Measurements from ENCODE around the gene GALK2. TPM values are rescaled to one million over a fixed set of nuclear protein-coding genes. Genes with fewer than 3 reads are reported as not detected.

GALK2 gene
- total and polyA plus RNA-seq, 2 of the 8 experiments (the other 6 are each of a cell fraction or from before 2014, with no cell fraction given), result 8.7 to 16.1 TPM

GRCh38 chr15:49273734-49274318 is 103.8 kb downstream of the GALK2 start:
- CTCF ChIA-PET (ENCODE audit: partially characterized antibody), result interaction anchor here (0.5 to 2.9 kb wide), 2 partner anchors 37 to 407 kb away, joined by 3 to 11 read pairs; no protein-coding TSS in a partner anchor
- TF ChIP-seq GABPA (IDR thresholded peaks at IDR 0.05; ENCODE audit: borderline replicate concordance, insufficient read depth, low read length) (no peak), RAD21 (IDR thresholded peaks at IDR 0.05 in 1 of 2, conservative IDR thresholded peaks at IDR 0.05 in 1 of 2; ENCODE audit: low read depth in 2 of 2, low read length in 2 of 2) (no peak), TCF12 (IDR thresholded peaks at IDR 0.05; ENCODE audit: low read depth, low read length) (no peak), CHD1 (IDR thresholded peaks at IDR 0.05; ENCODE audit: low read depth, low read length) (no peak), JUND (IDR thresholded peaks at IDR 0.05; ENCODE audit: low read length) (no peak), RBBP5 (IDR thresholded peaks at IDR 0.05; ENCODE audit: borderline replicate concordance, low read depth, low read length) (no peak), SIRT6 (IDR thresholded peaks at IDR 0.05; ENCODE audit: low read length) (no peak), KDM5A (IDR thresholded peaks at IDR 0.05; ENCODE audit: low read length) (no peak), POLR2A (IDR thresholded peaks at IDR 0.05; ENCODE audit: control extremely low read depth in 1 of 2, low read depth in 2 of 2, low read length in 2 of 2) (no peak), ASH2L (IDR thresholded peaks at IDR 0.05; ENCODE audit: low read length) (no peak)
- TF ChIP-seq, protein P1, sequence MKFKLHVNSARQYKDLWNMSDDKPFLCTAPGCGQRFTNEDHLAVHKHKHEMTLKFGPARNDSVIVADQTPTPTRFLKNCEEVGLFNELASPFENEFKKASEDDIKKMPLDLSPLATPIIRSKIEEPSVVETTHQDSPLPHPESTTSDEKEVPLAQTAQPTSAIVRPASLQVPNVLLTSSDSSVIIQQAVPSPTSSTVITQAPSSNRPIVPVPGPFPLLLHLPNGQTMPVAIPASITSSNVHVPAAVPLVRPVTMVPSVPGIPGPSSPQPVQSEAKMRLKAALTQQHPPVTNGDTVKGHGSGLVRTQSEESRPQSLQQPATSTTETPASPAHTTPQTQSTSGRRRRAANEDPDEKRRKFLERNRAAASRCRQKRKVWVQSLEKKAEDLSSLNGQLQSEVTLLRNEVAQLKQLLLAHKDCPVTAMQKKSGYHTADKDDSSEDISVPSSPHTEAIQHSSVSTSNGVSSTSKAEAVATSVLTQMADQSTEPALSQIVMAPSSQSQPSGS (IDR thresholded peaks at IDR 0.05; ENCODE audit: low read length), result no peak

More at GRCh38 chr15:49273734-49274318, 103.8 kb downstream of the GALK2 start:
- no peak for DNase-seq (ENCODE audit: low read depth in 1 of 2, low spot score in 2 of 2)
- no peak overlapping the region for H2BK12ac ChIP-seq (ENCODE audit: low read depth, low read length)
- H3K36me3 ChIP-seq (ENCODE audit: control insufficient read depth in 2 of 4, insufficient read depth in 4 of 4, low read length in 3 of 4), result no peaks in the 10 kb centered on the region
- no peak overlapping the region for H3K14ac ChIP-seq (ENCODE audit: insufficient read length)
- H3K4me3 ChIP-seq (ENCODE audit: extremely low read depth in 1 of 4, insufficient read depth in 2 of 4, low read depth in 3 of 4, low read length in 4 of 4), result no peak overlapping the region
- no peak overlapping the region for H3K9ac ChIP-seq (replicated peaks in 1 of 4; ENCODE audit: extremely low read depth in 1 of 4, low read depth in 3 of 4, low read length in 3 of 4)
- H2BK15ac ChIP-seq (ENCODE audit: low read length), result no peak overlapping the region
- no peak for FAIRE-seq
- no peaks in the 10 kb centered on the region for H3K79me1 ChIP-seq (ENCODE audit: low read depth, low read length)
- H2AK5ac ChIP-seq (ENCODE audit: low read depth, low read length), result no peak overlapping the region
- POLR2A ChIA-PET (ENCODE audit: partially characterized antibody), result no interaction called here
- H2BK5ac ChIP-seq (ENCODE audit: low read depth, low read length), result no peak overlapping the region
- H3K27me3 ChIP-seq (replicated peaks in 1 of 4; ENCODE audit: control insufficient read depth in 3 of 4, extremely low read depth in 1 of 4, insufficient read depth in 3 of 4, low read length in 3 of 4), result no peaks in the 10 kb centered on the region
- no peak overlapping the region for H3K18ac ChIP-seq (ENCODE audit: extremely low read depth, low read length)
- no peaks in the 10 kb centered on the region for H3K9me3 ChIP-seq (ENCODE audit: insufficient read depth in 2 of 2, low read depth in 1 of 2, low read length in 1 of 2)
- 89% methylated on average over 2 of the region's 2 CpGs; no CpG with 5 or more reads in 1 of the 2 experiments for WGBS, 2 experiments (ENCODE audit: extremely low coverage in 1 of 2, insufficient coverage in 1 of 2, insufficient read length in 1 of 2, insufficient replicate concordance in 2 of 2, low coverage in 1 of 2, low lambda C conversion rate in 2 of 2, missing lambda C conversion rate in 1 of 2)
- no peak overlapping the region for H3K4me2 ChIP-seq (ENCODE audit: insufficient read depth in 1 of 2, low read depth in 2 of 2, low read length in 2 of 2)
- no peak overlapping the region for H4K91ac ChIP-seq (replicated peaks; ENCODE audit: insufficient read length, low read length)
- H4K20me1 ChIP-seq (replicated peaks in 1 of 2; ENCODE audit: control insufficient read depth in 1 of 2, insufficient read depth in 2 of 2, low read length in 2 of 2), result no peaks in the 10 kb centered on the region
- no peak overlapping the region for H2BK120ac ChIP-seq (replicated peaks; ENCODE audit: low read depth, low read length)
- no peaks in the 10 kb centered on the region for H3K23me2 ChIP-seq (ENCODE audit: low read depth, low read length)
- H3K27ac ChIP-seq (ENCODE audit: low read depth, low read length), result no peak overlapping the region
- H3K56ac ChIP-seq (replicated peaks; ENCODE audit: insufficient read length, low read depth, low read length), result no peak overlapping the region
- no peak overlapping the region for H3K4ac ChIP-seq (replicated peaks; ENCODE audit: insufficient read length, low read depth, low read length)
- H3K79me2 ChIP-seq (ENCODE audit: control insufficient read depth in 1 of 2, insufficient read depth in 2 of 2, low read length in 2 of 2), result no peaks in the 10 kb centered on the region
- H4K5ac ChIP-seq (ENCODE audit: insufficient read length, low read depth, low read length), result no peak overlapping the region
- no peak overlapping the region for H2AFZ ChIP-seq (ENCODE audit: low read length)
- no peak overlapping the region for H3K23ac ChIP-seq (ENCODE audit: insufficient read length)
- peaks cover 0 to 6% (median 4%) of the 10 kb centered on the region in 4 experiments; a peak in 4 of 7 replicates for H3K4me1 ChIP-seq (replicated peaks in 1 of 4; ENCODE audit: control insufficient read depth in 3 of 4, insufficient read depth in 4 of 4, low read length in 3 of 4)
- H2BK20ac ChIP-seq (ENCODE audit: low read length), result no peak overlapping the region
- H4K8ac ChIP-seq (ENCODE audit: extremely low read depth, insufficient read depth, low read length), result no peak overlapping the region

Data from H1 (cell line).